Choroid plexus epithelial cell (primary cell): ENCODE data around the gene KRT40.

Experiments
- DNase-seq: peaks from one replicate; pipeline ENCODE4 v3.0.0-alpha.2; 2010; ENCODE audit warnings: low read depth
- H3K4me3 ChIP-seq: 2 replicates; pipeline ENCODE4 v1.5.1; 2011; ENCODE audit warnings: low read depth, mild to moderate bottlenecking, control low read depth, low read length, moderate library complexity
- CTCF ChIP-seq: conservative IDR thresholded peaks from 2 replicates; pipeline ENCODE4 v1.5.1; 2011; ENCODE audit warnings: low read depth, mild to moderate bottlenecking, control low read depth, inconsistent platforms, low read length, moderate library complexity

The KRT40 gene

DNA sequence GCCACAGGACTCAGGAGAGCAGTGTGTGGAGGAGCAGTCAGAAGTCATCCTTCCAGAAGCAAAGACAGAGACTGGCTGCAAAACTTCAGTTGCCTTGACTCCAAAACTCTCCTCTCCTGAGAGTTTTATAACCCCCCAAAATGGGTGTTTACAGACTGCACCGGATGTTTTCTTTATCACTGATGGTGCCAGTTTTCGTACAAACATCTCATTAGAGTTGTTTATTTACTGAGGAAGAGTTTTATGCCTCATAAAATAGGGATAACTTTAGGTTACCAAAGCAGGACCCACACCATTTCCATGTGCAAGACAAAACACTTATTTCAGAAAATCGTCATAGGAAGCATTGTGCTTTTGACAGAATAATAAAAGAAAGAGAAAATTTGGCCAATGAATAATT, at the start of gene KRT40:
Gene KRT40, minus strand, starts transcription at position 101 of the 400 bp plus-strand sequence. Its CDS starts 53 bp downstream, at position 48.
- H3K4me3 ChIP-seq = no peak within 1 kb of the TSS
- no peak for TF ChIP-seq CTCF
- no peak for DNase-seq

DNA sequence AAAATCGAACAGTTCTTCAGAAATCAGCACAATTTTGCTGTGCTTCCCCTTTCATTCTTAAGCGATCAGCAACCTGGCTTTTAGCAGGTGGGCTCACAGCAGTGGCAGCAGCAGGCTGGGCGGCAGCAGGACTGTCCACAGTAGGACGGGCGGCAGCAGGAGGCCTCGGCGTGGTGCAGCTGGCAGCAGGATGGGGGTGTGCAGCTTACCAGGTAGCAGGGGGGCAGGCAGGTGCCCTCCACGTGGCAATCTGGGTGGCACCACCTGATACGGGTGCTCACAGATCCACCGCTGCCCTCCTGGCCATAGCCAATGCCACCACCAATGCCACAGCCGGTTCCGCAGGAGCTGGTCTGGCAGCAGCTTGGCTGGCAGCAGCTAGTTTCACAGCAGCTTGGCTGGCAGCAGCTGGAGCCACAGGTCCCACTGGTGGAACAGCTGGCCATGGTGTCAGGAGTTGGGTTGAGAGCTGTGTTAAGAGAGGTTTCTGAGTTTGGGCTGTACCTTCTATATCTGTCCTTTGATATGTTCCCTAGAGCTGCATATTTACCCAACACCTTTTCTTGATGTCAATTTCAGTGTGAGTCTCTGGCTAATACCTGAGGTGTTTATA, 45.6 kb upstream of the KRT40 start, which contains the start of gene KRTAP1-4:
Gene KRTAP1-4, minus strand, starts transcription at position 563 of the 613 bp plus-strand sequence. Its CDS starts 117 bp downstream, at position 446.
- H3K4me3 ChIP-seq = no peak within 1 kb of the TSS
- no peak for DNase-seq
- no peak for TF ChIP-seq CTCF

DNA sequence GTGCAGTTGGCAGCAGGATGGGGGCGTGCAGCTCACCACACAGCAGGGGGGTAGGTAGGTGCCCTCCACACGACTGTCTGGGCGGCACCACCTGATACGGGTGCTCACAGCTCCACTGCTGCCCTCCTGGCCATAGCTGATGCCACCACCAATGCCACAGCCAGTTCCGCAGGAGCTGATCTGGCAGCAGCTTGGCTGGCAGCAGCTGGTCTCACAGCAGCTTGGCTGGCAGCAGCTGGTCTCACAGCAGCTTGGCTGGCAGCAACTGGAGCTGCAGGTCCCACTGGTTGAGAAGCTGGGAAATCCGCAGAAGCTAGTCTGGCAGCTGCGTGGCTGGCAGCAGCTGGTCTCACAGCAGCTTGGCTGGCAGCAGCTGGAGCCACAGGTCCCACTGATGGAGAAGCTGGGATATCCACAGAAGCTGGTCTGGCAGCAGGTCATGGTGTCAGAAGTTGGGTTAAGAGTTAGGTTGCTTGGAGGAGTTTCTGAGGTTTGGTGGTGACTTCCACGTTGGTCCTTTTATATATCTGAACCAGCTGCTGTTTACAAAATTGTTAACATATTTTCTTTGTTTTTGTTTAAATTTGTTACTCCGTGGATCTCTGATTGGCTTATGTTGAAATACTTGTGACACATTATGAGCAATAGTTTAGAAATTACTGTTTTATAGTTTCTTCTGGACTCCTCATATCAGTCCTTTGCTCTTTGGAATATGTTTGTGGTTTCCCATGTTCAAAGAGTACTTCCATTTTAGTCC, 42.8 kb upstream of the KRT40 start, which contains the start of gene KRTAP1-5:
Gene KRTAP1-5, minus strand, starts transcription at position 494 of the 757 bp plus-strand sequence. Its CDS starts 53 bp downstream, at position 441.
- TF ChIP-seq CTCF = no peak

GRCh38 chr17:41024697-41025096, 40.6 kb upstream of the KRT40 start:
- no peak overlapping the region for H3K4me3 ChIP-seq
- TF ChIP-seq CTCF = no peak
- DNase-seq = peak; percentile 14

More for the DNA sequence above, 42.8 kb upstream of the KRT40 start, which contains the start of gene KRTAP1-5:
- peak; percentile 79 for DNase-seq
- H3K4me3 ChIP-seq = no peak within 1 kb of the TSS

DNA sequence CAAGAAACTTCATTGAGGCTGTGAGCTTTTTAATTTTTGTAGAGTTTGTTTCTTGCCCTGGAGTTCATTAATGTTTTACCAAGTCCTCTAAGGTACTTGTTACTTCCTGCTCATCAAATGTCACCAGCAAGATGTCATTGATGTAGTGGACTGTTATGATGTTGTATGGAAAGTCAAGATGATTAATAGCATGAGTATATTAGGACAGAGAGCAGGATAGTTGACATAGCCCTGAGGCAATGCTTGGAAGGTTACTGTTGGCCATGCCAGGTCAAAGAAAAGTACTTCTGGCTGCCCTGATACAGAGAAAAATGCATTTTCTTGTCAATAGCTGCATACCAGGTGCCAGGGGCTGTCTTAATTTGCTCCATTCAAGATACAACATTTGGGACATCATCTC, 36.2 kb upstream of the KRT40 start:
- TF ChIP-seq CTCF = no peak
- DNase-seq = no peak
- no peak overlapping the region for H3K4me3 ChIP-seq

DNA sequence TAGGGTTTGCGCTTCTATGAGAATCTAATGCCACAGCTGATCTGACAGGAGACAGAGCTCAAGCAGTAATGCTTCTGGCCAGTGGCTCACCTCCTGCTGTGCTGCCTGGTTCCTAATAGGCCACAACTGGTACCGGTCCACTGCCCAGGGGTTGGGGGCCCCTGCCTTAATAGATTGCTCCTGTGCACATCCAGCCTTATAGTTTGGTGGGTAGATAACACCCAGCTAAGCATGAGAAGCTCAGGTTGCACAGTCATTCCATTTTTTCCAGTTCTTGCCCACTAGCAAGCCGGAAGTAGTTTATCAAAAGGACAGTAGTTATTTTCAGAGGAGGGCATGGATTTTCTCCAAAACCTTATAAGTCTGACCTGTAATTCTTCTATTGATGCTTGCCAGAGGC, 35.3 kb upstream of the KRT40 start:
- no peak for DNase-seq
- TF ChIP-seq CTCF = no peak

More for the DNA sequence above, 35.3 kb upstream of the KRT40 start:
- no peak overlapping the region for H3K4me3 ChIP-seq
